Stimulated activated CD8-positive, alpha-beta memory T cell treated with anti-CD3 and anti-CD28 coated beads, Interleukin-12 subunit alpha, Interleukin-12 subunit beta, amount 100 ng/mL, for 4 hours (primary cell): Measurements from ENCODE around the gene PTPRK.
"Not testable (repeated sequence)": the region's sequence is repeated elsewhere in the genome, so short reads cannot be mapped to it uniquely, and the experiment has no call there.

Source experiments
- DNase-seq: peaks from one replicate; pipeline ENCODE4 v3.0.0-alpha.2; 2020; ENCODE audit warnings: low read depth

PTPRK gene

DNA sequence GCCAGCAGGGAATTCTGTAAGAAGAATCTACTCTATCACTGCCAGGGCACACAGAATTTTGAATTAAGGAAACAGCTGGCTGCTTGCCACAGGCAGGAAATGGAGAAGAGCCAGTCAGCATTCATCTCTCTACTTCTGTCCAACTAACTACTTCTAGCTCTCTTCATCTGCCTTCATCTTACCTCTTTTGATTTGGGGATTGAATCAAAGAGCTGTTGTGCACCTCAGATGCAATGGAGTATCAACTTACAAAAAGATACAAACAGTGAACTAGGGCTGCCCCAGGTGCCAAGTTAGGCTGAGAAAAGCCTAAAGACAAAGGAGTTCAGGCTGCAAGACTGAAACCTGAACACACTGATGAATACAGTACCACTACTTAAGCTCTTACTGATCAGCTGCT lies 82.0 kb downstream of the PTPRK start:
- no peak for DNase-seq

DNA sequence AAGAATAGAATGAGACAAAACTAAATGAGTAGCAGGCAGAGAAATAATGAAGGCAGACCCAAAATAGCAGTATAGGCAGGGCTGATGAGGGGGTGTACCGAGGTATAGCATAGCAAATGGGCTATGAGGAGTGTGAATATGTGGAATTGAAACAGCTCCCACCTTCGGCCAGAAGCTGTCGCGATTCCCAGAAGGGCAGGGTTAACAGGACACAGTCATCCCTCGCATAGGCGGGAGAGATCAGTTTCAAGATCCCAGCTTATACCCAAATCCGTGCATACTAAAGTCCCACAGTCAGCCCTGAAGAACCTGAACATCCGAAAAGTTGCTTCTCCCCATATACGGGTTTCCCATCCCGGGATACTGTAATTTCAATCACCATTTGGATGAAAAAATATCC lies 82.7 kb downstream of the PTPRK start:
- DNase-seq: no peak

DNA sequence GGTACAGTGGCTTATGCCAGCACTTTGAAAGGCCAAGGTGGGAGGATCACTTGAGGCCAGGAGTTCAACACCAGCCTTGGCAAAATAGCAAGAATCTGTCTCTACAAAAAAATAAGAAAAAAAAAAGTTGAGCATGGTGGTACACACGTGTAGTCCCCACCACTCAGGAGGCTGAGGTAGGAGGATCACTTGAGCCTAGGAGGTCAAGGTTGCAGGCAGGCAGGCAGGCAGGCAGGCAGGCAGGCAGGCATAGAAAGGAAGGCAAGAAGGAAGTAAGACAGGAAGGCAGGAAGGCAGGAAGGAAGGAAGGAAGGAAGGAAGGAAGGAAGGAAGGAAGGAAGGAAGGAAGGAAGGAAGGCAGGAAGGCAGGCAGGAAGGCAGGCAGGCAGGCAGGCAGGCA lies 85.6 kb downstream of the PTPRK start:
- DNase-seq: not testable (repeated sequence)

DNA sequence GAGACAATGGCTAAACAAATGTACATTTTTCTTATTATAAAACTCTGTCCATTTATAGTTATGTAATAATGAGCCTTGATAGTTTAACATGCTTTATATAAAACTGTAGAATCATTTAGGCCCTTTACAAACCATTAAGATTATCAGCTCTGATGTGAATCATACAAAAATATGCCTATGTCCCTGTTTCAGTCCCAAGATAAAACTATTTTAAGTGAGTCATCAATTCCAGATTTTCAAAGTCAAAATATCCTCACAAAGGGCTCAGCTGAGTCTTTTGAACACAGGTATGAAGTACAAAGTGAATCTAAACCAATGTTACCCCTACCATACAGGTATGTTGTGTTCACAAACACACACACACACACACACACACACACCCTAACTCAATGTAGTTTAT lies 88.0 kb downstream of the PTPRK start:
- no peak for DNase-seq

DNA sequence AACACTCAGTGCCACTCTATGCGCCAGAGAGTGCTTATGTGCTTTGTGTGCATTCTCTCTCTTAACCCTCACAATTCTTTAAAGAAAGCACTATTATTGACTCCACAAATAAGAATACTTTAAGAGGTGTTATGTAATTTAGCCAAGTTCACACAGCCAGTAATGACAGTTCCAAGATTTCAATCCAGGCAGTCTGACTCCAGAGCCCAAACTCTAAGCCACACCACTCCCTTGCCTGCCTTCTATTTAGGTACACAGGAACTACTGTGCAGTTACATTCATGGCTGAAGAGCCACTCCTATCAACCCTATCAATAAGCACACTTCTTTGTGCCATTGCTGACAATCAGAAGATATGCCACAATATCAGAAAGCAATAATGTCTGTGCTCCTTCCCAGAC lies 93.3 kb downstream of the PTPRK start:
- no peak for DNase-seq

DNA sequence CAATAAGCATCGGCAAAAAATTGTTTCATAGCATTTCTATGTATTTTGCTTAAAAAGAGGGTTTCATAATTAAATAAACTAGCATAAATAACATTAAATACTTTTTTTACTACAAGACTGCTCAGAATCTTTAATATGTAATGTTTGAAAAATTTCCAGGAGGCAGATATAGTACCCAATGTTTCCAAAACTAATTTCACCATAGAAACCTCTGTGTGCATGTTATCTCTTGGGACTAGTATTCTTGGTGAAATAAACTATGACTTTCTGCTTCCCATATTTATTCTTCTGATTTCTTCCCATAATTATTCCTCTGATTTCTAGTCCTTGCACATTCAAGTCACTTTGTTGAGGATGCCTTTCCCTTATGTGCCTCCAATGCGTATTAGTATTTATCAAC lies 94.5 kb downstream of the PTPRK start:
- DNase-seq: no peak

DNA sequence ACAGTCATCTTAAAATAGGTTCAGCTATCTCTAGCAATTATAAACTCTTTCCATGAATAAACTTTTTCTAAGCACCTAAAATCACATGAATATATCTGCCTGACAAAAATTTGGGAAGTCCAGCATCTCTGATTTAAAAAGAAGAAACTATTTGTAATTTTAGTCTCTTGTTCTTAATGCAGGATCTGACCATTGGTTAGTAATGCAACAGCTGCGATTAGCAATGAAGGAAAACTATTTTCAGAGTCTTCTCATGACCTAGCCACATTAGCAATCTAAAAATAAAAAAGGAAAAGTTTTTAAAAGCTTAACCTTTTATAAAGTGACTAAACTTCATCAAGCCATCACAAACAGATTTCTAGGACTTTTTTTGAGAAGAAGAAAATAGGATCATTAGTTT lies 97.5 kb downstream of the PTPRK start:
- no peak for DNase-seq

DNA sequence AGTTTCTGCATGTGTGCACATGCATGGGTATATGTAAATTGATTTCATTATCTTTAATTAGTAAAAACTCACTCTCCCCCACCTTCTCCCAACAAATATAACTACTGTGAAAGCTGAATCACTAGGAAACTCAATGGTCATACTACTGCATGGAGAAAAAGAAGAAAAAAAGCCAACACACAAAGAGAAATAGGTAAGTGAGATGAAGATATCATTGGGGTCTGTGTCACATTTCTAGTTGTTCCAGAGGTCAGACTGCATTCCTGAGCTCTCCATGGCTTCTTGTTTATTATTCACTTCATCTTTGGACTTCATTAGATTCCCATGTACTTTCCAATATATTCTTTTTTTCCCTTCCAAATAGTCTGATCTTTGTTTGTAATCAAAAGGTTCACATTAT lies 98.2 kb downstream of the PTPRK start:
- DNase-seq: no peak

DNA sequence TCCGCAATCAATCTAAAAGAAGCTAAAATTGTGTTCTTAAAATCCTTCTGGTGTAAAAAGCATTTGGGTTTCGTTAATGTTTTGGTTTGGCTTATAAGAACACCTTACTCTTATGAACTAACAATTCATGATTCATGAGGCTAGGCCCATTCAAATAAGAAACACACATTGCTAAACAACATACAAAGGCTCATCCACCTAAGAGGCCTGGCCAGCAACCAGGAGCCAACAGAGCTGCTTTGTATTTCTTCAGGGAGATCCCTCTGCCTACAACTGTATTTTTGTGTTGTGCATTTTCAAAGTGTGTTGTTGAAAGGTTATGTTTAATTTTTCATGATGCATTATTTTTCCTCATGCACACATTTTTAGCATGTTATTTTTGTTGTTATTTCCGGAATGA lies 98.6 kb downstream of the PTPRK start:
- no peak for DNase-seq

DNA sequence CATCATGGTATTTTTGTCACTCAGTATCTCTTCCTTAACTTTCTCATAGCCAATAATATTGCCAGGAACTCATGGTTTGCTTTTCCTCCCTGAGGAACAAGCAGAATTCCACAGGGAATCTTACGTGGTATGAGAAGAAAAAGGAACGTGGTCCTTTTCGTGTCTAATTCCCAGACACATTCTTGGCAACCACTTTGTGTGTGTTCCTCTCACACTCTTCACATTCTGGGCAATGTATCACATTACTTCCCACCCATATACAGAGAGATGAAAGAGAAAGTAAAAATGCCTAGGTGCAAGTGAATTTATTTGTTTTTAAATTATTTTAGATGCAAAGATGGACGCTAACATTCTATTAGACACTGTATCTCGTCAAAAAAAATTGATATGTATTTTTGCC lies 102.7 kb downstream of the PTPRK start:
- DNase-seq: no peak

DNA sequence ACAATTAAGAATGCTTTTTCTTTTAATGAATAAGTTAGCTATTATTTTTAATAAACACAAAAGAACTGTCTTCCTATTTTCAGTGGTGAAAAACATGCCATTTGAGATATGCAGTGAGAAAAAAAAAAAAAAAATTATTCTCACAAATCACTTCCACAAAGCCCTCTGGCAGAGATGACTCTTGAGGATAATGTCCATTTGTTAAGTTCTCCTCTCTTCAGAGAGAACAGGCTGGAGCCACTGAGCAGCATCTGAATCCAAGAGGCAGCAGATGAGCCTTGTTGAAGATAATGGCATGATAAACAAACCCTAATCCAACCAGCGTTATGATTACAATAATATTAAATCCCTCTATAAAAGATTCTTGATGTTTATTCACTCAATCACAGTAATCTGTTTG lies 105.0 kb downstream of the PTPRK start:
- no peak for DNase-seq

DNA sequence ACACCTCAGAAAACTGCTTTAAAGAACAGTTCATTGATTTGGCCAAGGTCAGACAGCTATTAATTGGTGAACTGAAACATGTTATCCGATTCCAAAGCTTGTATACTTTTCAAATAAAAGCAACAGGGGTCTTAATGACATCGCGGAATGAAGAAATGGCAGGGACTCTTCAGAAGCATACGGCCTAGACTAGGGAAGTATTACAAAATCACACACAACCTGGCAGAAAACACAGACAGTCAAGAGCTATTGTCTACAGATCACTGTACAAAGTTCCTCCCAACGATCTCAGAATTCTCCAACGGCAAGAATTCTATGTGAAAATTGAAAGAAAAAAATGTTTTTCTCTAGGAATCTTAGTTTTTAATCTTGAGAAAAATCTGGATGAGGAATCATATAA lies 105.5 kb downstream of the PTPRK start:
- no peak for DNase-seq

DNA sequence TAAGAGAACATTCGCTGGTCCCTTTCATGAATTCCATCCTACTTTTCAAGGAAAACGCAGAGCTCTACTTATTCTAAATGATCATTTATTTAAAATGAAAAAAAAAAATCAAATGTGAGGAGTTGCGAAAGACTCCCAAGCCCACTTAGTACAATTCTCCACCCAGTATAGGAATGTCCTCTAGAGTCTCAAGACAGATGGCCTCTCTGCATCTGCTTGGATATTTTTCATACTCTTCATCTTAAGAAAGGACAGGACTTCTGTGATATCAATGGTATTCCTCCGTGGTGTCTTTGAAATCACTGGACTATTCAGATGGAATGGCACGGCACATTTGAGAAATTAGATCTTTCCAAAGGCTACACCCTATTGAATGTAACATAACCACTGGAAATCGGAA lies 107.1 kb downstream of the PTPRK start:
- no peak for DNase-seq

DNA sequence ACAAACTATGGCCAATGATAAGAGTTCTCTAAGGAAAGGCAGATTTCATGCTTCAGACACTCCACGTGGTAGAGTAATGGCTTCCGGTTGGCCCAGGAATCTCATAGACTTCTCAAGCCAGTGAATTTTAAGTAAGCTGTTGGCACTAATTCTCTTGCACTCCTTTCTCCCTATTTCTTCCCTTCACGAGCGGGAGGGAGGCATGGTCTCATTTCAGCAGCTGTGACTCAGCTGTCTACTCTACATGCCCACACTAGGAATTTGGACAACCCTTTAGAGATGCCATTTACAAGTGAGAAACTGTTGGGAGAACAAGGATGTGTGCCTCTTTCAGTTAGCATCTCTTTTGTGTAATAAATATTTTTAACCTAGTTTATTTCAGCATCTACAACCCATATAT lies 107.7 kb downstream of the PTPRK start:
- no peak for DNase-seq

DNA sequence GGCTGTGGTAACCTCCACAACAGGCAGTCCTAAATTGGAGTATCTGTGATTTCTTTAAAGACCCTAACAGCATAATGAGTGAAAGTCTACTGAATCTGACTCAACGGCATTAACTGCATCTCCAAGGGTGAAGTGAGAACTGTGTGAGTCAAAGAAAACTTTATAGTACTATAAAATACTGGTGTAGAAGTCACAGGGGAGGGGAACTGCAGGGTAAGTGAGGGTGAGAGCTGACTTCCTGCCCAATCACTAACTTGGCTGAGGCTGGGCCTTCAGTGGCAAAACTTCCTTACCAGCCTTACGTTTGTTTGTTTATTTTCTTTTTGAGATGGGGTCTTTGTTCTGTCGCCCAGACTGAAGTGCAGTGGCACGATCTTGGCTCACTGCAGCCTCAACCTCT lies 109.8 kb downstream of the PTPRK start:
- no peak for DNase-seq

DNA sequence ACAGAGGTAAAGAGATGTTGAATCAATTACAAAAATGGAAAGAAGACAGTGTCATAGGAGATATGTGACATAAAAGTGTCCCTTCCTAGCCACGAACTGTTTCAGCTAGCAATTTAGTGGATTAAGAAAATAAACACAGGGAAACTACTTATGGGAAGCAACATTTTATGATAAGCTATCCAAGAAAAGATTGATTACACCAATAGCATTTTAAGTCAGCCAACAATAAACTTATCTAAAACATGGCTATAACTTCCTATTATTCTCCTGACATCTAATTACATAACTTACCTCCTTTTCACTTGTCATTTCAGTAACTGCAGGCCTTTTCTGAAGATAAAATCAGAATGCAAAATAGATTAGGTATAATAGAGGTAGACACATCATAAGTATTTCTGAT lies 111.4 kb downstream of the PTPRK start:
- DNase-seq: no peak

DNA sequence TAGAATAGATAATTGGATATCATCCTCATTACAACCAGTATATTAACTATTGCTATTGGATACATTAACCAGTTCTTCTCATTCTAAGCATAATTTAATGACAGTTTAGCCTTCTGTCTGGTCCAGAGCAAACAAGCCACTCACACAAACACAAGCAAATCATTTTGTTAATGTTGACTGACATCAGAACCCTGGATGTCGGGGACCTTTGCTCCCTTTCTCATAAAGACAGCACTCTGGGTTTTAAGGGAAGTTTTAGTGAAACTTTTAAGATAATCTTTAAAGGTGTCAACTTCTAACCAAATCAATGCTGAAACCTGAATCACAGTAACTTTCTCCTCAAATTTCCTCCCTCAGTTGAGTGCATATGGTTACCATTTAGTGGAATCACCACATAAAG lies 113.9 kb downstream of the PTPRK start:
- DNase-seq: no peak

DNA sequence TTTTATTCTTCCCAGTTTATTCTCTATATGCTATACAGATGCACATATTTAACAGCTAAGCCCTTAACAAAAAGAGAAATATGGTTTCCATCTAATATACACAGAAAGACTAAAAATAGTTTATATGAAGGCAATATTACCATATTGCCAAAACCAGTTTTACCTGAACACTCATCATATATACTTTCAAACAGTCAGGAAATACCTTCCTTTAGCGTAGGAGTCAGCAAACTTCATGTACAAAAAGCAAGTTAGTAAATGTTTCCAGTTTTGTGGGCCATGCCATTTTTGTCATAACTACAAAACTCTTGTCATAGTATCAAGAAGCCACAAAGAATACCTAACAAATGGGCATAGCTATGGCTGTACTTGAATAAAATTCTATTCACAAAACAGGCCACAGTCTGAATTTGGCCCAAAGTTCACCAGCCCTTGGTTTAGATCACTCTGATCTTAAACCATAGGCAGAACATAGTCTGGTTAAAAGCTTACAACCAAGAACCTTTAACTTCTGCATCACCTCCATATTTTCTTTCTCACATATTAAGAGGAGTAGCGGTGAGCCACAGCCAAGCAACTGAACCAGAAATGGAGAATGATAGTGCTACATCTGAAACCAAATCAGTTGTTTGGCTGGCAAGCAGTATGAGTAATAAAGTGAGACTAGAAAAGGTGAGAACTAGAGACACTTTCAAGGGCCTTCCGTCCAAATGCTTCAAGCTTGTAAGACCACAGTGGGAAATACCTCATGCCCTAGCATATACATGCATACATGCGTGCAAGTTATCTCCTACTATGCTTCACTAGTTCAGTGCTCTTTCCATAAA lies 116.6 kb downstream of the PTPRK start:
- no peak for DNase-seq

DNA sequence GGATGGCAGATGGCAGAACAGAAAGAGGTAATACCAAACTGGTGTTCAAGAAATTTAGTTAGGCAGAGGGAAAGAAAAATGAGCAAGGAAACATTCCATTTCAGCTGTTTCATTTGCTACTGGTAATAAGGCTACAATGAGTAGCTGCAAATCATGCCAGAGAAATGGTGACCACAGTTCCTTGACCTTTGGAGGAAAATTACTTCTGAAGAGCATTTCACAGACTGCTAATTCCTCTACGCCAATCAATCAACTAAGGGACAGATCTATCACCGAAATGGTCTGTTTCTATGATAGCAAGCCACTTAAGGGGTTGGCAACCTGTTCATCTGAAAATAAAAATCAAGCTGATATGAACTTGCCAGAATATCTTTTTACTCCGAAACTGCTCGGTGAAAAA lies 119.5 kb downstream of the PTPRK start:
- DNase-seq: no peak

DNA sequence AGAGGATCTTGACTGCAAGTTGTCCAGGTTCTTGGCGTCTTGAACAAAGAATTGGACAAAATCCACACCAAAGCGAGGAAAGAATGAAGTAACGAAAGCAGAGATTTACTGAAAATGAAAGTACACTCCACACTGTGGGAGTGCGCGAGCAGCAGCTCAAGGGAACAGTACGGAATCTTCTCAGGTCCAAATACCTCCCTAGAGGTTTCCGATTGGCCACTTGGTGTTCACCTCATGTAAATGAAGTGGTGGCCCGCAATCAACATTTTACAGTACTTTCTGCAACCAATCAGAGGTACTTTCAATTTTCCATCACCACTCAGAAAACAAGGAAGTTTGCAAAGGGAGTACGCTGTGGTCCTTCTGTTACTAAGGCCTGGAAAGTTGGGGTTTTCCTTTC lies 122.4 kb downstream of the PTPRK start:
- no peak for DNase-seq

DNA sequence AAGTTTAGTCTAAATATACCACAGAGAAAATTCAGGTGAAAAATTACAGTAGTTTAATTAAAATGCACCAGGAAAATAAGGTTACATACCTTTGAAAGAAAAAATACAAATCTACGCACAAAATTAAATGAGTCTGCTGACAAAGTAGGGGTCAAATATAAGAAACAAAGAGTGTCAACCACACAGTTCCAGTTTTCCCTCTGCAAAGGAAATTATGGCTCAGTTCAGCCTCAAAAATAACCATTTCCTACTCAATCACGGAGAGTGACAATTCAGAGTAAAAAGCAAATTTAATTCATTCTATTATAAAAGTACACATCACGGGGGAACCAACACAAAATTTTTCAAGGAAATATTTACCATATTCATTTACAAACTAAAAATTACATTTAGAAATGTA lies 124.8 kb downstream of the PTPRK start:
- DNase-seq: no peak

DNA sequence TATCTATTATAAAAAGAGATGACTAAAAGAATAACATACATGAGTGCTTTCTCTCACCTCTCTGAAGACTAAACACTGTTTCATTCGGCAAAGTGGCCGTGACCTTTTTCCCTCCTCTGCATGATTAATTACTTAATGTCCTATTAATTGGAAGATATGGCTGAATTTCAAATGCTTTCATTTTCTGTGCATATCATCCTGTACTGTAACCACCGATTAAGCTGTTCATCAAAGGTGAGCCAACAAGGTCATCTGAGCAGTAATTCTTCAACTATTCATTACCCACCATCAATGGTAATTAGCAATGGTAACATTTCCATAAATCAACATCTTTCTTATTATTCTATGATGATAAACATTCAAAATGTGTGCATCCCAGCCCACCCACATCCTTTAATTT lies 125.2 kb downstream of the PTPRK start:
- DNase-seq: no peak

DNA sequence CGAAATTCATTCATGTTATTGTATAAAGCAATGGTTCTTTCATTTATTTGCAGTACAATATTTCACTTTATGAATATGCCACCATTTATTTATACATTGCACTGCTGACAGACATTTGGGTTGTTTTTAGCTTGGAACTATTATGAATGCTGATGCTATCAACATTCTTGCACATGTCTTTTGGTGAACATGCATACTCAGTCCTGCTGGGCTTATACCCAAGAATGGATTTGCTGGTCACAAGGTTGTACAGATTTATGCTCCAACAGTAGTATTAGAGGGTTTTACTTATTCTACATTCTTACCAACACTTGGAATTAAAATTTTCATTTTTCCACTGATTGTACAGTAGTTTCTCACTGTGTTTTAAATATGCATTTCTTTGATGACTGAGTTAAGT lies 126.2 kb downstream of the PTPRK start:
- DNase-seq: no peak

DNA sequence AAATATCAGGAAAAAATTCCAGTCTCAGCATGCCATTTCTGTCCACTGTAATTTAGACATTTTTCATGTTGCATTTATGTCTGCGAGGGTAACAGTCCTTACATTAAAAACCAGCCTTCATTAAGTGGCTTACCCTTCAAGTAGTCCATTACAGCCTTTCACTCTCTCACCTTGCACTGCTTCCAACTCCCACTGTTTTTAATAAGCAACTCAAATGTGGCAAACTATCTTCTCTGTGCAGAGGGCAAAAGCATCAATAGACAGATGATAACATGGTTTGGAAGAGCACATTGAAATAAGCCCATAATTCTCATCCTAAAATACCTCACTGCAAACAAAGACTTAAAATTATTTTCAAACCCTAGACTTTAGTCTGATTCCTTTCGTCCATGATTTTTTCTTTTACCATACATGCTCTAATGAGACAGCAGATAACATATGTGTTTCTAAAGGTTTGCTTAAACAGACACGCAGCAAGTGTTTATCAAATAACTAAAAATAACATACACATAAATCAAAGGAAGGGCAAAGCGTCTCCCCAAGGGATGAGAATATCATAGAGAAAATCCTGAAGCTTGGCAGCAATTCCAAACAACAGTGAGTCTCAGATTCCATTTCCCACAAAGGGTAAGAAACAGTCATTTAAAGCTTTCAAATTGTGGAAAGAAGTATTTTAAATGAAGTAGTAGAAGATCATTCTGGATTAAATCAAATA lies 130.4 kb downstream of the PTPRK start:
- no peak for DNase-seq
